HEK293T (cell line): ENCODE measurements around the gene IGIP.

Experiments used
- CTBP1 ChIP-seq: fragments of 450-650 bp; IDR thresholded peaks from 2 replicates; pipeline ENCODE4 v1.6.1; 2016; ENCODE audit warnings: borderline replicate concordance
- ELF4 ChIP-seq: fragments of 450-650 bp; IDR thresholded peaks from 2 replicates; pipeline ENCODE4 v1.6.1; 2017; ENCODE audit warnings: antibody characterized with exemption
- FOXK2 ChIP-seq: fragments of 450-650 bp; IDR thresholded peaks from 2 replicates; pipeline ENCODE4 v1.6.1; 2016; ENCODE audit warnings: mild to moderate bottlenecking
- NFRKB ChIP-seq: fragments of 450-650 bp; IDR thresholded peaks from 2 replicates; pipeline ENCODE4 v1.6.1; 2016; ENCODE audit warnings: mild to moderate bottlenecking, moderate library complexity
- ZNF384 ChIP-seq: fragments of 450-650 bp; IDR thresholded peaks from 2 replicates; pipeline ENCODE4 v1.6.1; 2016

GRCh38 chr5:140150201-140150600 is 24.5 kb downstream of the IGIP start:
- no peak for TF ChIP-seq CTBP1
- TF ChIP-seq FOXK2: no peak
- TF ChIP-seq NFRKB: no peak
- TF ChIP-seq ZNF384: no peak
- no peak for TF ChIP-seq ELF4
